GM19324 (cell line): Measurements from ENCODE around the gene MCF2L2.

Source experiments
- ATAC-seq: cut with Tn5 transposase; IDR thresholded peaks from one replicate; pipeline ENCODE4 v1.9.1; 2021; ENCODE audit warnings: mild to moderate bottlenecking, moderate library complexity; ENCODE audit not compliant: unreplicated experiment, low FRiP score

Gene MCF2L2

GRCh38 chr3:183158113-183158512 lies 270.3 kb downstream of the MCF2L2 start:
- peak; percentile 5 for ATAC-seq

- no peak for ATAC-seq
These were observed 272.2 kb downstream of the MCF2L2 start for GRCh38 chr3:183156266-183156665.

- ATAC-seq: no peak
These were observed 272.9 kb downstream of the MCF2L2 start for GRCh38 chr3:183155499-183155898.

GRCh38 chr3:183153210-183153950 lies 275.0 kb downstream of the MCF2L2 start:
- ATAC-seq: no peak

GRCh38 chr3:183151821-183152351 lies 276.5 kb downstream of the MCF2L2 start:
- no peak for ATAC-seq

- no peak for ATAC-seq
These were observed 277.3 kb downstream of the MCF2L2 start for GRCh38 chr3:183151086-183151485.

GRCh38 chr3:183149915-183150750 lies 278.3 kb downstream of the MCF2L2 start:
- no peak for ATAC-seq

- ATAC-seq: no peak
These were observed 280.4 kb downstream of the MCF2L2 start for GRCh38 chr3:183148056-183148455.

GRCh38 chr3:183144363-183144762 lies 284.1 kb downstream of the MCF2L2 start:
- no peak for ATAC-seq

- ATAC-seq: no peak
These were observed 286.2 kb downstream of the MCF2L2 start for GRCh38 chr3:183142199-183142598.

GRCh38 chr3:183134844-183135243 lies 293.6 kb downstream of the MCF2L2 start:
- ATAC-seq: no peak

- ATAC-seq: no peak
These were observed 296.0 kb downstream of the MCF2L2 start for GRCh38 chr3:183132409-183132808.

- no peak for ATAC-seq
These were observed 296.7 kb downstream of the MCF2L2 start for GRCh38 chr3:183131735-183132134.

GRCh38 chr3:183131186-183131725 lies 297.2 kb downstream of the MCF2L2 start:
- ATAC-seq: no peak

GRCh38 chr3:183129243-183129642 lies 299.2 kb downstream of the MCF2L2 start:
- ATAC-seq: no peak

- no peak for ATAC-seq
These were observed 299.7 kb downstream of the MCF2L2 start for GRCh38 chr3:183128709-183129108.
